Esophagus squamous epithelium (tissue), 4 donors: Measurements from ENCODE around the gene CKLF.

Source experiments
- POLR2A ChIP-seq, 4 donors: fragments of 450-650 bp; IDR thresholded peaks; one replicate each; pipeline ENCODE4 v1.6.1; 2017; ENCODE audit warnings: antibody characterized with exemption in 4 of 4, mild to moderate bottlenecking in 4 of 4, moderate library complexity in 3 of 4
- TF ChIP-seq, protein P1 (sequence below), 6 experiments: fragments of 450-650 bp in 4 of 6; fragments of 200-600 bp in 2 of 6; sonication (generic) in 2 of 6; IDR thresholded peaks; one replicate each; pipeline ENCODE4 v1.5.1; 2016 to 2019; ENCODE audit warnings: antibody characterized with exemption in 6 of 6, mild to moderate bottlenecking in 4 of 6, moderate library complexity in 4 of 6

DNA sequence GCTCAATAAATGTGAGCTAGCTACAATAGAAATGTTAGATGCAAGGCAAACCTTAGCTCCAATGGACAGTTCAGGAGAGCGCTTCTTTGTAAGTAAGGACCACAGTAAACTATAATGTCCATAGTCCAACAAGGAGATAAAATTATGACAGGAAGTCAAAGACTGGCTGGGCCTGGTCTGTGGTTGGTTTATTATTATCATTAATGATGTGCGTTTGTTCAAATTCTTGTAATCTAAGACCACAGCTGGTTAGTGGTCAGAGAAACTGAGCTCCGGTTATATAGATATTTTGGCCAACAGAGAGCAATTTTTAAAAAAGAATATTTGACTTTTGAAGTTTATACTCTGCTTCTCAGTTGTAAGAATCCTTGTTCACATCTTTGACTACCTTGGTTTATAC, 22.2 kb downstream of the CKLF start:
- TF ChIP-seq, protein P1, sequence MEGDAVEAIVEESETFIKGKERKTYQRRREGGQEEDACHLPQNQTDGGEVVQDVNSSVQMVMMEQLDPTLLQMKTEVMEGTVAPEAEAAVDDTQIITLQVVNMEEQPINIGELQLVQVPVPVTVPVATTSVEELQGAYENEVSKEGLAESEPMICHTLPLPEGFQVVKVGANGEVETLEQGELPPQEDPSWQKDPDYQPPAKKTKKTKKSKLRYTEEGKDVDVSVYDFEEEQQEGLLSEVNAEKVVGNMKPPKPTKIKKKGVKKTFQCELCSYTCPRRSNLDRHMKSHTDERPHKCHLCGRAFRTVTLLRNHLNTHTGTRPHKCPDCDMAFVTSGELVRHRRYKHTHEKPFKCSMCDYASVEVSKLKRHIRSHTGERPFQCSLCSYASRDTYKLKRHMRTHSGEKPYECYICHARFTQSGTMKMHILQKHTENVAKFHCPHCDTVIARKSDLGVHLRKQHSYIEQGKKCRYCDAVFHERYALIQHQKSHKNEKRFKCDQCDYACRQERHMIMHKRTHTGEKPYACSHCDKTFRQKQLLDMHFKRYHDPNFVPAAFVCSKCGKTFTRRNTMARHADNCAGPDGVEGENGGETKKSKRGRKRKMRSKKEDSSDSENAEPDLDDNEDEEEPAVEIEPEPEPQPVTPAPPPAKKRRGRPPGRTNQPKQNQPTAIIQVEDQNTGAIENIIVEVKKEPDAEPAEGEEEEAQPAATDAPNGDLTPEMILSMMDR (IDR thresholded peaks at IDR 0.05), result no peak
- TF ChIP-seq POLR2A (IDR thresholded peaks at IDR 0.05), result no peak
